ENCODE data around the gene MAPK6. TPM values are rescaled to one million over a fixed set of nuclear protein-coding genes. Genes with fewer than 3 reads are reported as not detected.
A peak's percentile ranks its signal among the peaks of the same experiment; 100 is the strongest.

The MAPK6 gene
- total and polyA plus RNA-seq, 10 of the 15 experiments (the other 5 are each of a cell fraction or from before 2014, with no cell fraction given), result 20.6 to 100 (median 52.6) TPM

DNA sequence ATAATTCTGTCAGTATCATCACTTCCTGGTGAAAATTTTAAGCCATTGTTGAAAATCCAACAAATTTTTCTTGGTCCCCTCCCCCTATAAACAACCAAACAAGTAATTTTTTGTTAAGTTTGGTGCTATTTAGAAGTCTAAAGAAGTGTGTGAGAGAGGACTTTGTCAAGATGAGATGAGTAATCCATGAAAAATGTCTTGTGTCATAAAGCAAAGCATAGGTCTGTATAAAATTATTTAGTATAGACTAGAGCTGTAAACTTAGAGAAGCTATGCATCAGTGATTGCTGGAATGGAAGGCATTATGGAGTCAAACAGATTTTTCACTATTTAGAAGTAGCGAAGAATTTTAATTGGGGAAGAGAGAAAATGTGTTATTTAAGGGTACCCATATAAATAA, 31.4 kb downstream of the MAPK6 start:
- H2AFZ ChIP-seq (ENCODE audit: control insufficient read depth, low read depth, low read length), result no peak overlapping the region
- no peak overlapping the region for H3K27ac ChIP-seq (ENCODE audit: control insufficient read depth, insufficient read depth)
- WGBS (ENCODE audit: insufficient coverage, insufficient replicate concordance, low lambda C conversion rate, missing lambda C conversion rate), result 96% methylated on average over 1 of the region's 1 CpG
- TF ChIP-seq NFXL1 (IDR thresholded peaks at IDR 0.05; ENCODE audit: borderline replicate concordance) (no peak), RELA (IDR thresholded peaks at IDR 0.05; ENCODE audit: borderline replicate concordance, partially characterized antibody) (no peak), MTA2 (IDR thresholded peaks at IDR 0.05; ENCODE audit: low read depth) (no peak), ZZZ3 (IDR thresholded peaks at IDR 0.05; ENCODE audit: control insufficient read depth, insufficient read length, low read depth) (no peak), BHLHE40 (IDR thresholded peaks at IDR 0.05; ENCODE audit: borderline replicate concordance in 1 of 2, low read depth in 2 of 2, low read length in 1 of 2) (no peak)
- RAD21 ChIA-PET (ENCODE audit: unreplicated experiment), result no interaction called here
- H3K9ac ChIP-seq (ENCODE audit: control insufficient read depth, insufficient read depth, low read length), result no peak overlapping the region
- no peaks in the 10 kb centered on the region for H3K4me1 ChIP-seq (ENCODE audit: control insufficient read depth, insufficient read depth, low read length)
- H3K9me3 ChIP-seq (replicated peaks; ENCODE audit: control insufficient read depth, insufficient read depth, low read length), result peaks cover 2% of the 10 kb centered on the region; the same call in 2 of the 3 replicates
- H3K4me3 ChIP-seq, result no peak overlapping the region
- no peaks in the 10 kb centered on the region for H3K27me3 ChIP-seq (replicated peaks in 1 of 2; ENCODE audit: control insufficient read depth in 2 of 2, insufficient read depth in 2 of 2, low read length in 1 of 2)
- ATAC-seq, result no peak
- SMC1A ChIA-PET (ENCODE audit: uncharacterized antibody, unreplicated experiment), result interaction anchor here (2.3 kb wide), 1 partner anchor 14 kb away, joined by 6 read pairs; no protein-coding TSS in a partner anchor
- POLR2A ChIA-PET, result no interaction called here
- peaks cover 6 to 38% of the 10 kb centered on the region in 2 experiments; a peak in 3 of 4 replicates for H3K36me3 ChIP-seq (ENCODE audit: control insufficient read depth in 2 of 2, insufficient read depth in 2 of 2, low read length in 1 of 2)
- in situ Hi-C loops (cut with MboI) (no loop called here), intact Hi-C loops (cut with micrococcal nuclease; ENCODE audit: unreplicated experiment) (no loop called here)
- no peak for FAIRE-seq
- no peak overlapping the region for H3K4me2 ChIP-seq (ENCODE audit: control insufficient read depth, insufficient read depth)
- H3K79me2 ChIP-seq (ENCODE audit: control insufficient read depth, insufficient read depth, low read length), result peaks cover 28% of the 10 kb centered on the region
- H4K20me1 ChIP-seq (ENCODE audit: control insufficient read depth, insufficient read depth), result no peaks in the 10 kb centered on the region
- BruUV-seq (replicated peaks), result TSS peak; percentile 46
- no peak for DNase-seq (ENCODE audit: low read depth, low spot score)
- CTCF ChIA-PET, result interaction anchor here (1.9 kb wide), 1 partner anchor 27 kb away, joined by 5 read pairs; no protein-coding TSS in a partner anchor

Measured in GM12878 (cell line).